ENCODE results near the gene SMCHD1. TPM values are rescaled to one million over a fixed set of nuclear protein-coding genes. Genes with fewer than 3 reads are reported as not detected.

Gene SMCHD1
- total RNA-seq, 2 experiments from 2014 or later = 137 to 142 TPM

- Mint-ChIP-seq H3K27ac (peak overlapping the region; percentile 36), H3K36me3 (ENCODE audit: low read depth) (peaks cover 78% of the 10 kb centered on the region), H3K4me3 (no peak overlapping the region), H3K9me3 (ENCODE audit: insufficient read depth) (peaks cover 16% of the 10 kb centered on the region), H3K27me3 (ENCODE audit: low read depth) (no peaks in the 10 kb centered on the region), H3K4me1 (ENCODE audit: low read depth) (peaks cover 59% of the 10 kb centered on the region)
- ChIA-PET CTCF (interaction anchor here (0.6 to 2.1 kb wide), 3 partner anchors 12 to 115 kb away, joined by 3 to 7 read pairs (median 4); partner anchors contain the start of genes METTL4 and NDC80), POLR2A (interaction anchor here (3.7 kb wide), 1 partner anchor 30 kb away, joined by 17 read pairs; the partner anchor contains the start of gene SMCHD1)
- ATAC-seq = no peak
- no peak for DNase-seq
Measured at GRCh38 chr18:2686349-2686968, 30.9 kb downstream of the SMCHD1 start.

- ATAC-seq (peak; percentile 24), DNase-seq (no peak)
- Mint-ChIP-seq H3K4me1 (ENCODE audit: low read depth) (peaks cover 50% of the 10 kb centered on the region), H3K4me3 (no peak overlapping the region), H3K9me3 (ENCODE audit: insufficient read depth) (peaks cover 16% of the 10 kb centered on the region), H3K27me3 (ENCODE audit: low read depth) (no peaks in the 10 kb centered on the region), H3K36me3 (ENCODE audit: low read depth) (peaks cover 79% of the 10 kb centered on the region), H3K27ac (peak overlapping the region; percentile 56)
- CTCF ChIA-PET = interaction anchor here (1.2 to 2.1 kb wide), 3 partner anchors 12 to 43 kb away, joined by 3 to 7 read pairs (median 4); no protein-coding TSS in a partner anchor
- POLR2A ChIA-PET = interaction anchor here (3.7 kb wide), 1 partner anchor 31 kb away, joined by 17 read pairs; the partner anchor contains the start of gene SMCHD1
Measured at GRCh38 chr18:2687390-2688001, 32.0 kb downstream of the SMCHD1 start.

- ChIA-PET CTCF (interaction anchor here (1.3 kb wide), 1 partner anchor 9 kb away, joined by 3 read pairs; no protein-coding TSS in a partner anchor), POLR2A (no interaction called here)
- peaks cover 19% of the 10 kb centered on the region for H3K4me1 Mint-ChIP-seq (ENCODE audit: low read depth)
- peak overlapping the region; percentile 14 for H3K27ac Mint-ChIP-seq
- ATAC-seq = no peak
- H3K27me3 Mint-ChIP-seq (ENCODE audit: low read depth) = no peaks in the 10 kb centered on the region
- no peaks in the 10 kb centered on the region for H3K9me3 Mint-ChIP-seq (ENCODE audit: insufficient read depth)
- no peak overlapping the region for H3K4me3 Mint-ChIP-seq
- no peak for DNase-seq
- H3K36me3 Mint-ChIP-seq (ENCODE audit: low read depth) = peaks cover 75% of the 10 kb centered on the region
Measured at GRCh38 chr18:2692508-2692907, 37.0 kb downstream of the SMCHD1 start.

GRCh38 chr18:2697184-2697583, 41.7 kb downstream of the SMCHD1 start:
- POLR2A ChIA-PET = no interaction called here
- DNase-seq = no peak
- peaks cover 80% of the 10 kb centered on the region for H3K36me3 Mint-ChIP-seq (ENCODE audit: low read depth)

GRCh38 chr18:2699001-2699400, 43.5 kb downstream of the SMCHD1 start:
- CTCF ChIA-PET = interaction anchor here (1.0 kb wide), 2 partner anchors 11 to 25 kb away, joined by 3 to 4 read pairs; no protein-coding TSS in a partner anchor
- peak overlapping the region; percentile 43 for H3K27ac Mint-ChIP-seq
- peaks cover 8% of the 10 kb centered on the region for H3K4me1 Mint-ChIP-seq (ENCODE audit: low read depth)
- no peak overlapping the region for H3K4me3 Mint-ChIP-seq
- H3K9me3 Mint-ChIP-seq (ENCODE audit: insufficient read depth) = no peaks in the 10 kb centered on the region
- no peak for DNase-seq
- no peaks in the 10 kb centered on the region for H3K27me3 Mint-ChIP-seq (ENCODE audit: low read depth)
- no peak for ATAC-seq
- POLR2A ChIA-PET = no interaction called here
- peaks cover 74% of the 10 kb centered on the region for H3K36me3 Mint-ChIP-seq (ENCODE audit: low read depth)

More at GRCh38 chr18:2697184-2697583, 41.7 kb downstream of the SMCHD1 start:
- no peaks in the 10 kb centered on the region for H3K27me3 Mint-ChIP-seq (ENCODE audit: low read depth)
- H3K27ac Mint-ChIP-seq = no peak overlapping the region
- CTCF ChIA-PET = no interaction called here
- H3K4me1 Mint-ChIP-seq (ENCODE audit: low read depth) = peaks cover 8% of the 10 kb centered on the region
- H3K9me3 Mint-ChIP-seq (ENCODE audit: insufficient read depth) = no peaks in the 10 kb centered on the region
- H3K4me3 Mint-ChIP-seq = no peak overlapping the region
- ATAC-seq = no peak

- ATAC-seq = no peak
- H3K4me1 Mint-ChIP-seq (ENCODE audit: low read depth) = peaks cover 12% of the 10 kb centered on the region
- H3K36me3 Mint-ChIP-seq (ENCODE audit: low read depth) = peaks cover 64% of the 10 kb centered on the region
- no peaks in the 10 kb centered on the region for H3K9me3 Mint-ChIP-seq (ENCODE audit: insufficient read depth)
- H3K27ac Mint-ChIP-seq = no peak overlapping the region
- ChIA-PET POLR2A (no interaction called here), CTCF (interaction anchor here (0.9 to 1.1 kb wide), 2 partner anchors 10 to 99 kb away, joined by 3 read pairs; no protein-coding TSS in a partner anchor)
- no peak overlapping the region for H3K4me3 Mint-ChIP-seq
- H3K27me3 Mint-ChIP-seq (ENCODE audit: low read depth) = no peaks in the 10 kb centered on the region
- no peak for DNase-seq
Measured at GRCh38 chr18:2704541-2704940, 49.0 kb downstream of the SMCHD1 start.

GRCh38 chr18:2706903-2707302, 51.4 kb downstream of the SMCHD1 start:
- Mint-ChIP-seq H3K27me3 (ENCODE audit: low read depth) (no peaks in the 10 kb centered on the region), H3K36me3 (ENCODE audit: low read depth) (peaks cover 64% of the 10 kb centered on the region), H3K4me1 (ENCODE audit: low read depth) (peaks cover 15% of the 10 kb centered on the region), H3K9me3 (ENCODE audit: insufficient read depth) (no peaks in the 10 kb centered on the region), H3K27ac (peak overlapping the region; percentile 60), H3K4me3 (no peak overlapping the region)
- ATAC-seq = no peak
- no peak for DNase-seq
- POLR2A ChIA-PET = no interaction called here
- CTCF ChIA-PET = interaction anchor here (1.5 kb wide), 1 partner anchor 118 kb away, joined by 4 read pairs; no protein-coding TSS in a partner anchor

- H3K4me3 Mint-ChIP-seq = no peak overlapping the region
- POLR2A ChIA-PET = no interaction called here
- H3K27me3 Mint-ChIP-seq (ENCODE audit: low read depth) = no peaks in the 10 kb centered on the region
- peaks cover 69% of the 10 kb centered on the region for H3K36me3 Mint-ChIP-seq (ENCODE audit: low read depth)
- no peaks in the 10 kb centered on the region for H3K9me3 Mint-ChIP-seq (ENCODE audit: insufficient read depth)
- ATAC-seq (no peak), DNase-seq (no peak)
- CTCF ChIA-PET = interaction anchor here (1.5 kb wide), 1 partner anchor 119 kb away, joined by 4 read pairs; no protein-coding TSS in a partner anchor
- peaks cover 18% of the 10 kb centered on the region for H3K4me1 Mint-ChIP-seq (ENCODE audit: low read depth)
- H3K27ac Mint-ChIP-seq = no peak overlapping the region
Measured at GRCh38 chr18:2707551-2708168, 52.1 kb downstream of the SMCHD1 start.

GRCh38 chr18:2709316-2709715, 53.8 kb downstream of the SMCHD1 start:
- Mint-ChIP-seq H3K27ac (no peak overlapping the region), H3K36me3 (ENCODE audit: low read depth) (peaks cover 73% of the 10 kb centered on the region)
- CTCF ChIA-PET = no interaction called here

GRCh38 chr18:2714140-2714539, 58.6 kb downstream of the SMCHD1 start:
- Mint-ChIP-seq H3K9me3 (ENCODE audit: insufficient read depth) (no peaks in the 10 kb centered on the region), H3K27ac (no peak overlapping the region), H3K27me3 (ENCODE audit: low read depth) (no peaks in the 10 kb centered on the region), H3K4me1 (ENCODE audit: low read depth) (peaks cover 28% of the 10 kb centered on the region), H3K36me3 (ENCODE audit: low read depth) (peaks cover 85% of the 10 kb centered on the region), H3K4me3 (no peak overlapping the region)
- DNase-seq (no peak), ATAC-seq (no peak)
- ChIA-PET POLR2A (no interaction called here), CTCF (no interaction called here)

More at GRCh38 chr18:2709316-2709715, 53.8 kb downstream of the SMCHD1 start:
- no peak for DNase-seq
- Mint-ChIP-seq H3K27me3 (ENCODE audit: low read depth) (no peaks in the 10 kb centered on the region), H3K4me1 (ENCODE audit: low read depth) (peaks cover 27% of the 10 kb centered on the region), H3K9me3 (ENCODE audit: insufficient read depth) (no peaks in the 10 kb centered on the region), H3K4me3 (no peak overlapping the region)
- ATAC-seq = no peak
- POLR2A ChIA-PET = no interaction called here

- ChIA-PET CTCF (no interaction called here), POLR2A (no interaction called here)
- Mint-ChIP-seq H3K36me3 (ENCODE audit: low read depth) (peaks cover 84% of the 10 kb centered on the region), H3K27me3 (ENCODE audit: low read depth) (no peaks in the 10 kb centered on the region), H3K4me1 (ENCODE audit: low read depth) (peaks cover 28% of the 10 kb centered on the region), H3K4me3 (no peak overlapping the region), H3K9me3 (ENCODE audit: insufficient read depth) (no peaks in the 10 kb centered on the region), H3K27ac (peak overlapping the region; percentile 4)
- ATAC-seq (no peak), DNase-seq (no peak)
Measured at GRCh38 chr18:2715990-2716389, 60.5 kb downstream of the SMCHD1 start.
